NCI-H2029 (cell line): Measurements from ENCODE around the gene RXRB.

Experiments
- DNase-seq: peaks from one replicate; lab custom pipeline; 2025; lab: John Stamatoyannopoulos, UW

The RXRB gene

DNA sequence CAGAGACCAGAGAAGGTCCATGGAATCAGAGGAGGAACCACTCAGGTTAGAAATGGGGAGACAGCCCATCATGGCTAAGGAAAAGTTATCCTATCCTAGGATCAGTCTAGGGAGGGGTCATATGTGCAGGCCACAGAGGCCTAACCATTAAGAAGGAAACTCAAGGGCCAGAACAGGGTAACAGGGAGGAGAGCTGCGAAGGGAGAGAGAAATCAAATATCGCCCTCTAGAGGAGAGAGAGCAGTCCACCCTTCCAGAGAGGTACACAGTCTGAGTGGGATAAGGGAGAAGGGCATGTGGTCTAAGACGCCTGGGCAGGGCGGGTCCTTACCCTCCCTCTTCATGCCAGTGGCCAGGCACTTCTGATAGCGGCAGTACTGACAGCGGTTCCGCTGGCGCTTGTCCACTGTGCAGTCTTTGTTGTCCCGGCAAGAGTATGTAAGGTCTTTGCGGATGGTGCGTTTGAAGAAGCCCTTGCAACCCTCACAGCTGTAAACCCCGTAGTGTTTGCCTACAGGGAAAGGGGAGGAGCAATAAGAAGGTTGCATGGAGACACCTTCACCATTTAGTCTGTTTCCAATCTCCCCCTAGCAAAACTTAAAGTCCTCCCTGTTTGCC, 2.9 kb downstream of the RXRB start:
- peak; percentile 72 for DNase-seq

DNA sequence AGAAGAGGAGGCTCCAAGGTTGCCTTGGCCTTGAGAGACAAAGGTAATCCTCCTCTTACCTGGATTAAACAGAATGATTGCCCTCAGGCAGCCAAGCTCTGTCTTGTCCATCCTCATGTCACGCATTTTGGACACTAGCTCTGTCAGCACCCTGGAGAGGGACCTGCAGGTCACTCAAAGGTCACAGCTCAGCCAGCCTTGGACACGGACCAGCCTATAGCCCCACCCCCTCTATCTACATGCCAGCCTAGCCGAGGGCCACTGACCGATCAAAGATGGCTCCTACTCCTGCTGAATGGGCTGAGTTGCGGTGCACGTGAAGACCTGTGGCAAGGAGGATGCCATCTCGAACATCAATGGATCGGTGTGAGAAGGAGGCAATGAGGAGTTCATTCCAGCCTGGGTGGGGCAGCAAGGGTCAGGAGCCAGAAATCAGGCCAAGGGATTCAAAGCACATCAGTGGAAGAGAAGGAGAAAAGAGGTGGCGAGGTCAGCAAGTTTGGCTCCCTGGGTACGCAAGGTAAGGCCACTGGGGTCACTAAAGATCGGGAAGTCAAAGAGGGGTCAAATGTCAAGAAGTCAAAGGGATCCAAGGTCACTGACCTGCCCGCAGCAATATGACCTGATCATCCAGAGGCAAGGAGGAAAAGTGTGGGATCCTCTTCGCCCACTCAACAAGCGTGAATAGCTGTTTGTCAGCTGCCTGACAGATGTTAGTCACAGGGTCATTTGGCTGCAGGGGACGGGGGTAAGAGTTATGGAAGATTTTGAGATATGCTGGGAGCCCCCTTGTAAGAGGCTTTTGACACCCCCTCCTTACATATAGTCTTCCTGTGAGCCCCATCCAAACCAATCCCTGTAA, 4.9 kb downstream of the RXRB start:
- no peak for DNase-seq

DNA sequence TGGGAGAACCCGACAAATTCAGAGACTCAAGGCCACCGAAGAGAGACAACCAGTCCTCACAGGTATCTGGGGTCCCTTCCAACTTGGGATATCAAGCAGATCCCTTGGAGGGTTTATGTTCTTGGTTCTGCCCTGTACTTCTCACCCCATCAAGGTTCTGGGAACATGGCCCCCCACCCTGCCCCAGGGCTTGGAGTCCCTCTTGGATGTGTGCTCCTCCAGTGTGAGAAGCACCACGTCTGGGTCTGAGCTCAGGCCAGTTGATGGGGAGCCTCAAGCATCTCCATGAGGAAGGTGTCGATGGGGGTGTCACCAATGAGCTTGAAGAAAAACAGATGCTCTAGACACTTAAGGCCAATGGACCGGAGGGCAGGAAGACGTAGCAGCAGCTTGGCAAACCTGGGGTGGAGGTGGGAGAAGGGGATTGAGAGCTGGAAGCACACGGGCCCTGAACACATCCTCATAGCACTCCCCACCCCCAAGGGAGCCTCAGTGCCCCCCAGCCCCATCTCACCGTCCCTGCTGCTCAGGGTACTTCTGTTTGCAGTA, 6.0 kb downstream of the RXRB start:
- no peak for DNase-seq

DNA sequence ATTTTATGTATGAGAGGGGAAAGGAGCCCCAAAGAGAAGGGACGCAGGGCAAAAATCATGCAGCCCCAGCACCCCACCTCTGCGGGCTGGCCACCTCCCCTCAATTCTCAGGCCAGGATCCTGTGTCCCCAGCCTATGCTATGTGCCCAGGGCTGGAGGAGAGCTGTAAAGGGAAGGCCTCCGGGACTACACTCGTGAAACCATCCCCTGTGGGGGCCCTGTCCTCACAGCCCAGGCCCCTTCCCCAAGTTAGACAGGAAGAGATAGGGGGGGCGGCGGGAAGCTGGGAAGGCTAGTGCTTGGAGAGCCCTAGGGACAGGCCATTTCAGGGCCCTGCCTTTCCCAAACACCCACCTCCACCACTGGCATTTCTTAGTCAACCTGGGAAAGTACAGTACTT, 6.8 kb downstream of the RXRB start:
- no peak for DNase-seq

DNA sequence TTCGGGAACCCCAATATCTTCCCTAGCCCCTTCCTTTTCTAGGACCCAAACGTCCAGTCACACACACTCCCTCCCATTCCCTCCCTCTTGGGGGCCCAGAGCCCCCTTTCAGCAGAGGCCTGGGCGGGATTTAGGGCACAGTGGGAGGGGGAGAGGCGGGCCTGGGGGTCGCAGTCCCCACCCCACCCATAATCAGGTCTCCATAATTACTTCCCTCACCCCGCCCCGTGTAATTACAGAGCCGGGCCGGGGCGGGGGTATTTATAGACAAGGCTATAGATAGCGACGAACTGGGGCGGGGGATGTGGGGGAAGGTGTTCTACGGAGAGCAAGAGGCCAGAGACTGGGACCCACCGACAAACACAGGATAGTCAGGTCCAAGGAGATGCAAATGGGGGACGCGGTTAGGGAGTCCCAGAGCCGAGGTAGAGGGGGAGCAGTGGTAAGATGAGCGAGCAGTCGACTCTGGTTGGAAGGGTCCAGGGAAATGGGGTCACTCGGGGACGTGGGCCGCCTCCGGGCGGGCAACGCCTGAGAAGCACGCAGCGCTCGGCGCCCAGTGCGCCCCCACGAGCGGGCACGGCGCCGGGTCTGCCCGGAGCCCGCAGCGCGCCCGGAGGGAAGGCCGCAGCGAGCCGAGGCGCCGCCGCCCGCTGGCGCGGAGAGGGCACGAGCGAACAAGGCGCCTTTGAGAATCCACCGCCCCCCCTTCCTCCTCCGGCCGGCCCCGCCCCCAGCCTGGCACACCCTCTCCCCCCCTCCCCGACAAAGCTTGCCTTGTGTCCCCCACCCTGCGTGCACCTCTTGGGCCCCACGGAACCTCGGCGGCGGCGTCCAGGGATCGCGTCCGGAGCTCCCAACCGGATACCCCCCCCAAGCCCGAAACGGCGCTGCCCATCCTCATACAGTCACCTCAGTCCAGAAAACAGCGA, 7.5 kb downstream of the RXRB start:
- DNase-seq: no peak

DNA sequence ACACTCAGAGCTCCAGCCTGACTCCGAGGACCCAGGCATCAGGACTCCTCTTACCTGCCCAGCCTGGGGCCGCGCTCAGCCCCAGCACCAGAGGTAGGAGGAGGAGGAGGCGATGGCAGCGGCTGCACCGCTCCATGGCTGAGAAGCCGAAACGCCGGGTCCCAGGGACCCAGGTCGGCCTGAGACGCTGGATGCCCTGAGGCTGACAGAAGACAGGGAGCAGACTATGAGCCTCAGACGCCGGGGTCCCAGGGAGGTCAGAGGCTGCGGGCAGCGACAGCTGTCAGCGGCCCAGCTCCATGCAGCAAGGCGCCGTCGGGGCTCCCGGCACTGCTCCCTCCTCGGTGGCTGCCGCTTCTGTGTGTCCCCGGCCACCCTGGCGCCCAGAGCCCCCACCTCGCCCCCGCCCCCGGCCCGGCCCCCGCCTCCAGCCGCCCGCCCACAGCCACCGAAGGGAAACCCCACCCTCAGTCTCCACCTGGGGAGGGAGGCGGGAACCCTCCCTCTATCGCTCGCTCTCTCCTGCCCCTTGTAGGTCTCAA, 8.3 kb downstream of the RXRB start, which contains the start of gene COL11A2:
Gene COL11A2 (minus strand): TSS at position 363 of the 542 bp plus-strand sequence. CDS start 227 bp downstream, at position 136.
- no peak for DNase-seq

DNA sequence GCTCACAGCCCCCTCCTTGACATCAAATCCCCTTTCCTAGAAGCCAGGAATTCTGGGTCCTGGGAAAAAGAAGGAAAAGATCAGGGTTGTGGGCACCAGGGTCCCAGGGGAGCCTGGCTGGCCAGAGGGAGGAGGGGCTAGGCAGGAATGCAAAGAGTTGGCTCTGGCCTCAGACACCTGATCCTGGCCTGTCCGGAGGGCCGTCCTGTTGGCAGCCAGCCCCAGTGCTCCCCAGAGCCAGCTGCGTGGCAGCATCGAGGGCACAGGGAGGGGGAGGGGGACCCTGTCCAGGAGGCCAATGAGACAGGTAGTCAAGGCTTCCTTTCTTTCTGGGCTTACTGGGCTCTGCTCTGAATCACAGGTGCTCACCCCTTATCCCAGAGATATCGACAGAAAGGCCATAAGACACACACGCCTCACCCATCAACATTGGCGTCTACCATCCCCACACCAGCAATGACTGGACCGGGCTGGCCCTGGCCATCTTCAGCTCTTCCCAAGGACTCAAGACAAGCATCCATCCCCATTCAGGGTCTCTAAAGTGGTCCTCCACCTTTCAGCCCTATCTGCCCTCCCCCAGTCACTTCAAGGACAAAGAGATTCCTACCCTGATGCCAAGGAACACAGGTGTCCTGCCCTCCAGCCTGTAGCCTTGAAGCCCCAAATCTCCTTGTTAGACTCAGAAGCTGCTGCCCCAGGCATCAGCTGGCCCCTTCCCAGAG, 8.9 kb downstream of the RXRB start:
- no peak for DNase-seq

DNA sequence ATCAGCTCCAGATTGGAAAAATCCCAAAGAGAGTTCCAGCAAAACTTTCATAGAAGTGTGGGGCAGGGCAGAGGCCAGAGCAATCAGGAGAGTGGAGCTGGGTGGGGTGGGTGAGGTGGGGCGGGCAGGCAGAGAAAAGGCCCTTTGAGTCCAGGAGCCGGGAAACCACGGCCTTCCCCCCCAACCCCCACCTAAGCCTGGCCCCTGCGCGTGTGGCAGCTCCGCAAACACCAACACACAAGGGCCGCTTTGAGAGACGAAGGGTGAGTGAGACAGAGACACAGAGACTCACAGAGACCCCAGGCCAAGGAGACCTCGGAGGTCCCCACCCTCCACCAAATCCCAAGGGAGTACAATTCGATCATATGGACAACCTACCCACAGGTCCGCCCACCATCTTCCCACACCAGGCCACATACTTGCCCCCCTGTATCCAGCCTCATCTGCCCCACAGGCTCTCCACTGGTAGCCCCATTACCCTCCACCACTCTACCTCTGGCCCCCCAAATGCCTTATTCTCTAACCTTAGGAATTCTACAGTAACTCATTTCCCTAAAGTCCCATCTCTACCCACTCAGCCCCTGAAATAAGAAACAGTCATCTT, 9.9 kb downstream of the RXRB start:
- no peak for DNase-seq

DNA sequence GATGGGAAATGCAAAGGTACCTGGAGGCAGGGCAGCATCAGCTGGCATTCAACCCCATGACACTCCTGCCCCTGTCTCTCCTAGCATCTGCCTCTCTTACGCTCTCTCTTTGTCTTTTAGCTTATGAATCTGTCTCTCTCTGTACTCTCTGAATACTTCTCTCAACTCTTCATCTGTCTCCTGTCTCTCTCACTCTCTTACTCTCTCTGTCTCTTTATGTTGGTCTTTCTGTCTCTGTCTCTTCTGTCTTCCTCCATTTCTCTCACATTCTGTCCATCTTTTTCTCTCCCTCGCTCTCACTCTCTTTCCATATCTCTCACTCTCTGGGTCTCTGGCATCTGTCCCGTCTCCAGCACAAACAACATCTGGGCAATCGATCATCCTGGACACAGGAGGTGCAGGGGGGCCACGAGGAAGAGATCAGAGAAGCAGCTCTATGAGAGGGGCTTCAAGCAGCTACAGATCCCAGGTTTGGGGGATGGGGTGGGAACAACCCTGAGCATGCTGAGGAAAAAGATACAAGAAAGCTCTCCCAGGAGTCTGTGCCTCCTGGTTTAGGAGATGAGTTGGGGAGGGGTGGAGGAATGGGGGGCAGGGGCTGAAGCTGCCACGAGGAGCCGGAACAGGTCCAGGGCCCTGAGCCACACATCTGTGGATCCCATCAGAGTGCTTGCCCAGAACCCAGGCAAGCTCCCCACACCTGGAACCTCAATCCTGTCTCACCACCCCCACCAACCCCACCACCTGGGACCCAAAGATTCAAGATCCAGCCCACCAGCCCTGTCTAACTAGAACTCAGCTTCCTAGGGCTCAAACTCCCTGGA, 10.6 kb downstream of the RXRB start:
- DNase-seq: no peak

DNA sequence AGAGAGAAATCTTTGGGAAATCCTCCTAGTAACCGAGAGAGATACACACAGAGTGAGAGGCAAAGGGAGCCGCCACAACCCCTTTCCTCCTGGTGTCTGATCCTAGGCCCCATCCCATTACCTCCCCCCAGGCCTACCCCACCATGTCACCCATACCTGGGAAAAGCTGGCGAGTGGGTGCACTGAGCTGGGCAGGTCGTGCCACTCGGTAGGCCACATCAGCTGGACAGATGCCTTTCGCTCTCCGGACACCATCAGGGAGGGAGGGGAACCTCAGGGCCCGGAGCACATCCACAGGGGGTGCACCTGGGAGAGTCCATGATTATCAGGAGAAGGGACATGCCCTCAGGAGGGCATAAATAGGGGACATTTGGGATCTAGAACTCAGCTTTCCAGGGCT, 11.3 kb downstream of the RXRB start:
- DNase-seq: no peak

DNA sequence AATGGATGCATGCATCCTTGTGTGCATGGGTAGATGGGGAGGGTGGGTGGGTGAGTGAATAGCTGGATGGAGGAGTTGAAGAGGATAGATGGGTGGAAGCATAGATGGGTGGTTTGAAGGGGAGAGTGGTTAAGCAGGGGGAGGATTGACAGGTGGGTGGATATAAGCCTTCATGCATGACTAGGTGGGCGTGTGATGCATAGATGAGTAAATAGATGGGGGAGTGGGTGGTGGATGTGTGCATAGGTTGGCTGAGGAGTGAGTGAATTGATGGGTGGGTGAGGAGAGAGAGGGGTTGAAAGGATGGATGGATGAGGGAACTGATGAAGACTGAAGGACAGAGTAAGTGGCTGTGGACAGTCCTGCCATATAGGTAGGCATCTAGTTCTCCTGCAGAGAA, 12.7 kb downstream of the RXRB start:
- DNase-seq: no peak

DNA sequence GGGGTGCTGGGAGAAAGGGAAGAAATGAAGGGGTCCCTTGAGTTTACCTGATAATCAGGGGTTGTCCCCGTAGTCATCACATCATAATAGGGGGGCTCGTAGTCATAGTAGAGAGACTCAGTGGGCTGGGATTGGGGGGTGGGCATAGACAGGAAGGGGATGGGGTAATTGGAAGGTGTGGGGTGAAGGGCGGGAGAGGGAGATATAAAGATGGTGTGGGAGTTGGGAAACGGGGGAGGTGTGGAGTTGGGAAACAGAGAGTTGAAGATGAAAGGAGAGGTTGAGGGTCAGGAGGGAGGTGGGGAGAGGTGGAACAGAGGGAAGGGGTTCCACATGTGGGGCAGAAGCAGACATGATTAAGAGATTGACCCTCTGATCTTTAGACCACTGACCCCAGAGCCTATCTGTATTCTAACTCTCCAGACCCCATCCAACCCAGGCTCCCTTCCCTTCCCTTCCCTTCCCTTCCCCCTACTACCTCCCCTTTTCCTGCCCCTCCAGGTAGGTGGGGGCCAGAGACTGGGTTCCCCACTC, 14.7 kb downstream of the RXRB start:
- no peak for DNase-seq

DNA sequence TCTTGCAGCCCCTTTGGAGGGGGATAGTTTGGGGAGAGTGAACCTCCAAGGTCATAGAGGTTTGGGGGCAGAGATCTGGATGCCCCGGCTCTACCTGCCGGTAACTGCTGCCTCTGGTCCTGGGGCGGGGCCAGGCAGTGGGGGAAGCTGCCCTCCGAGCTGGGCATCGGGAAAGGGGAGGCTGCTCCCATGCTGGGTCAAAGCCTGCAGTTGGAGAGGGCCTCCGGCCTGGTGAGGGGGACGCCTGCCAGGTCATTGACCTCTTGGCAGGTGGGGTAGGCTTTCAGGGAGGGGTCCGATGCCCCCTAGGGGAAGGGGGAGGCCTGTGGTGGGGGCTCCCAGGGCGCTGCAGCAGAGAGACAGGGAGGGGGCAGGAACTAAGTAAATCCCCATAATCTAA, 15.3 kb downstream of the RXRB start:
- no peak for DNase-seq

DNA sequence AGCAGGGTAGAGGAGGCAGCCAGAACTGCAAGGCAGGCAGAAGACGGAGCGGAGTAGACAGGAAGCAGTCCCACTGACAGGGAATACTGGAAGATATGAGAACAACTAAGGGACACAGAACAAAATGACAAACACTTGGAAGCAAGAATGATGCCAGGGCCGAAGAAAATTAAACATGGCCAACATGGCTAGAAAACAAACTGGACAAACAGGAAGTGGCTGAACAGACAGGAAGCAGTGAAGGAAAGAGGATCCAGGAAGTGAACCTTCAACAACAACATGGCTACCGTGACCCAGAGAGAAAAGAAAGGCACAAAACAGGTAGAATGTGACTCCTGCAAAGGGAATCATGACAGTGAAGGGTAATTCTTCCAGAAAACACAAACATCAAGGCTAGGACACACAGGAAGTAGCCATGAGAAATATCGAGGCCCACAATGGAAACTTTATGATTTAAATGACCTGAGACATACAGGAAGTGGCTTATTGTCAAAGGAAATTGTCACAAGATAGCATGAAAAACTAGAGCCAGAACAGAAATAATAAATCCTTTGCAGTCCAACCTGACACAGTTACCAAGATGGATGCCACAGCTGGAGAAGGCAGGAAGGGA, 17.3 kb downstream of the RXRB start:
- DNase-seq: no peak

DNA sequence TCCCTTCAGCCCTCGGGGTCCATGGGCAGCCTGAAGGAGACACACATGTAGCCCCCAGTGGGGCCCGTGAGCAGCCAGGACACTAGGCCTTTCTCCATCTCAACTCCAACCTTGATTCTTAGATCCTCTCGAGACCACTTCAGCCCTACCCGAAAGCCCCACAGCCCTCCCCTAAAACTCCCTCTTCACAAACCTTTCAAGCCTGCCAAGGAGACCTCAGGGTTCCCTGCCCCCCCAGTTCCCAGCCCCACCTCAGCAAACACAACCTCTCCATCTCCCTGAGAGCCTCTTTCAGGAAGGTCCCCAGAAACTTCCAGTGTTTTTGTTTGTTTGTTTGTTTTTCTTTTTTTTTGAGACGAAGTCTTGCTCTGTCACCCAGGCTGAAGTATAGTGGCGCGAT, 19.3 kb downstream of the RXRB start:
- no peak for DNase-seq

DNA sequence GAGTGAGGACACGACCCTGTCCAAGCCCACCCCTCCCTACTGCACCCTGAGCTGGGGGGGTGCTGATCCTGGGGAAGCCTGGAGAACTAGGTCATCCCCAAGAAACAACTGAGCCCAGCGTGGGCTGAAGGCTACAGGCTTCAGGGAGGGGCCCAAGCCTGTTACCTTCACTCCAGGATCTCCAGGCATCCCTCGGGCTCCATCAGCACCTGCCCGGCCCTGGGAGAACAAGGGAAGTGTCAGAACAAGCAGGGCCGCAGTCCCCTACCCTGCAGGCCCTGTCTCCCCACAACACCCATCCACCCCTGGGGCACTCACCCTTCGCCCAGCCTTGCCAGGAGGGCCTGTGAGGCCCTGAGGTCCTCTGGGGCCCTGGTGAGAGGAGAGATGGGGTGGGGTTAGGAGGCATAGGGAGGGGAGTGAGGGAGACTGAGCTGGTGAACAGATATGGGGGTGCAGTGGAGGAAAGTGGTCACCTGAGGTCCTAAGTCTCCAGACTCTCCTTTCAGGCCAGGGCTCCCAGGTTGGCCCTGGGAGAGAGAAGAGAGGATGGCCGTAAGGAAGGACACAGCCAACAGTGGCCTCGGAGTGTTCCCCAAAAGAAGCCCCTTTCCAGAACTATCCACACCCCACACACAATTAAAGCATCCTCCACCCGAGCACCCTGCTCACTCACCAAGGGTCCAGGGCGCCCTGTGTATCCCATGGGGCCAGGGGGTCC, 21.6 kb downstream of the RXRB start:
- DNase-seq: no peak

DNA sequence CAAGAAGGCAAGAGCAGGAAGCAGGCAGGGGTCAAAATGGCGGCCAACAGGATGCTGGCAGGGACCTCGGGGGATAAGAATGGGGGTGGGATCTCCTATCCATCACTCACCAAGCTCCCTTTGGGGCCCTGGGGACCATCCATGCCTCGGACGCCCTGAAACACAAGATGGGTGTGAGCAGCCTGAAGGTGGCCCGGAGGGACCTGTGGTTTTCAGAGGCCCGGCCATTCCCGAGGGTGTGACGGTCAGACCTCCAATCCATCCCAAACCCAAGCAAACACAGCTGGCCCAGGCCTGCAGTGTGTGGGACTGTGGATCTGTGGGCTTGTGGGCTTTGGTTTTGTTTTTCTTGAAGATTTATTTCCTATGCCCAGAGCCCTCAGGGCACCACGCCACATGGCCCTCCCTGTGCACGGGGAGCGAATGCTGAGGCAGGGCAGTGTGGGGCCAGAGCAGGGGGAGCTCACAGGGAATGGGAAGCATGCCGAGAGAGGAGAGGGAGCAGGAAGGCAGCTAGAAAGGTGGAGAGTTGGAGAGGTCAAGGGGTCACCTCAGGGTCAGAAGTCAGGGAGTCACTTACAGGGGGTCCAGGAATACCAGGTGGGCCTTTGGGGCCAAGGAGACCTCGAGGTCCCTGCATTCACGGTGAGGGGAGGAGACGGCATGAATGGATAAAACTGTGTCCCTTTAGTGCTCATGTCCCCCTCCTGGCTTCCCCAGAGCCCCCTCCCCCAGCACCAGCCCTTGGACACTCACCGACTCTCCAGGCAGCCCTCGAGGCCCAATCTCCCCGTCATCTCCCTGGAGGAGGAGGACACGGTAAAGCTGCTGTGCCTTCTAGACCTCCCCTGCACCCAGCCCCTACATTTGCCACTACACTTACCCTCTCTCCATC, 22.7 kb downstream of the RXRB start:
- DNase-seq: no peak
